CD14-positive monocyte (primary cell): ENCODE data around the gene ACE. TPM values are rescaled to one million over a fixed set of nuclear protein-coding genes. Genes with fewer than 3 reads are reported as not detected.

Source experiments
- DNase-seq, 3 donors: peaks; one replicate each; pipeline ENCODE4 v3.0.0-alpha.2; 2011 to 2022
- H2AFZ ChIP-seq: 2 replicates; pipeline ENCODE4 v1.6.0; 2012; ENCODE audit warnings: mild to moderate bottlenecking, low read depth, low read length, inconsistent platforms; ENCODE audit not compliant: insufficient read depth, poor library complexity, severe bottlenecking
- H3K27ac ChIP-seq, 2 donors: 1 replicate in 1 of 2; 2 replicates in 1 of 2; pipeline ENCODE4 v1.5.1; 2012 to 2013; ENCODE audit warnings: low read length in 2 of 2, control low read depth in 1 of 2, inconsistent platforms in 1 of 2, low read depth in 1 of 2, mild to moderate bottlenecking in 1 of 2
- H3K27me3 ChIP-seq, 2 donors: one replicate each; pipeline versions ENCODE4 v1.6.0 to v1.6.1; 2011 to 2013; ENCODE audit warnings: low read length in 2 of 2; ENCODE audit not compliant: control insufficient read depth in 2 of 2, insufficient read depth in 2 of 2
- H3K36me3 ChIP-seq, 2 donors: replicated peaks in 1 of 2; 1 replicate in 1 of 2; 2 replicates in 1 of 2; pipeline versions ENCODE4 v1.5.1 to v1.6.1; 2012 to 2013; ENCODE audit warnings: low read length in 2 of 2, control low read depth in 1 of 2, inconsistent platforms in 1 of 2, mild to moderate bottlenecking in 1 of 2; ENCODE audit not compliant: insufficient read depth in 2 of 2, control insufficient read depth in 1 of 2
- H3K4me1 ChIP-seq, 2 donors: 1 replicate in 1 of 2; 2 replicates in 1 of 2; pipeline versions ENCODE4 v1.5.1 to v1.6.1; 2012 to 2013; ENCODE audit warnings: low read length in 2 of 2, control low read depth in 1 of 2, inconsistent platforms in 1 of 2, mild to moderate bottlenecking in 1 of 2, moderate library complexity in 1 of 2; ENCODE audit not compliant: insufficient read depth in 2 of 2, control insufficient read depth in 1 of 2
- H3K4me2 ChIP-seq: replicated peaks from 2 replicates; pipeline ENCODE3; 2012; ENCODE audit warnings: low read length, moderate library complexity, mild to moderate bottlenecking; ENCODE audit not compliant: poor library complexity, severe bottlenecking; ENCODE audit errors: extremely low read depth
- H3K4me3 ChIP-seq, 3 experiments: fragments of 200-600 bp in 1 of 3; sonication (generic) in 1 of 3; replicated peaks in 1 of 3; 1 replicate in 2 of 3; 2 replicates in 1 of 3; pipeline ENCODE4 v1.5.1; 2011 to 2013; ENCODE audit warnings: low read length in 3 of 3, mild to moderate bottlenecking in 3 of 3, control low read depth in 2 of 3, low read depth in 2 of 3, inconsistent platforms in 1 of 3, moderate library complexity in 1 of 3
- H3K79me2 ChIP-seq: 2 replicates; pipeline ENCODE4 v1.6.0; 2012; ENCODE audit warnings: mild to moderate bottlenecking, control low read depth, inconsistent platforms, low read length, moderate library complexity; ENCODE audit not compliant: insufficient read depth
- H3K9ac ChIP-seq: 2 replicates; pipeline ENCODE4 v1.6.0; 2017; ENCODE audit warnings: low read length, mild to moderate bottlenecking; ENCODE audit not compliant: insufficient read depth, poor library complexity, severe bottlenecking
- H3K9me3 ChIP-seq, 2 donors: replicated peaks in 1 of 2; 1 replicate in 1 of 2; 2 replicates in 1 of 2; pipeline versions ENCODE4 v1.5.1 to v1.6.1; 2012 to 2013; ENCODE audit warnings: low read length in 2 of 2, control low read depth in 1 of 2; ENCODE audit not compliant: control insufficient read depth in 1 of 2, insufficient read depth in 1 of 2
- H4K20me1 ChIP-seq: 2 replicates; pipeline ENCODE4 v1.6.0; 2012; ENCODE audit warnings: mild to moderate bottlenecking, low read length, control low read depth, moderate library complexity; ENCODE audit not compliant: insufficient read depth
- H3K27ac Mint-ChIP-seq, 7 donors: one replicate each; pipeline ENCODE4 v1.8.0; 2020; ENCODE audit warnings: mild to moderate bottlenecking in 7 of 7, mixed read lengths in 7 of 7, moderate library complexity in 6 of 7, inconsistent platforms in 2 of 7
- H3K27me3 Mint-ChIP-seq, 3 donors: one replicate each; pipeline ENCODE4 v1.8.0; 2021 to 2022; ENCODE audit warnings: low read depth in 3 of 3, mild to moderate bottlenecking in 3 of 3, mixed read lengths in 3 of 3, moderate library complexity in 3 of 3, inconsistent platforms in 1 of 3
- H3K36me3 Mint-ChIP-seq, 2 donors: one replicate each; pipeline ENCODE4 v1.8.0; 2020; ENCODE audit warnings: mixed read lengths in 2 of 2, inconsistent platforms in 1 of 2, mild to moderate bottlenecking in 1 of 2
- H3K4me1 Mint-ChIP-seq: one replicate; pipeline ENCODE4 v1.8.0; 2020; ENCODE audit warnings: mild to moderate bottlenecking, mixed read lengths
- H3K4me3 Mint-ChIP-seq, 2 donors: one replicate each; pipeline ENCODE4 v1.8.0; 2020; ENCODE audit warnings: mild to moderate bottlenecking in 2 of 2, mixed read lengths in 2 of 2, moderate library complexity in 1 of 2
- H3K9me3 Mint-ChIP-seq, 7 donors: one replicate each; pipeline ENCODE4 v1.8.0; 2020 to 2022; ENCODE audit warnings: mixed read lengths in 7 of 7, mild to moderate bottlenecking in 6 of 7, moderate library complexity in 6 of 7, inconsistent platforms in 2 of 7
- WGBS: methylation state at CpG from one replicate; pipeline ENCODE4 v1.1.5; 2013; ENCODE audit warnings: missing lambda C conversion rate; ENCODE audit not compliant: insufficient coverage; 5-methylcytosine and 5-hydroxymethylcytosine counted together
- intact Hi-C, 2 donors: fragments of 100-400 bp; cut with micrococcal nuclease; formaldehyde crosslinking; loops; one replicate each; pipeline versions ENCODE4 v1.15.0 to v1.15.1; 2023
- polyA plus RNA-seq, 3 donors: library from polyadenylated mRNA; depleted of rRNA in 1 of 3; unstranded in 2 of 3; stranded (reverse) in 1 of 3; fragments of 300-500 nt in 2 of 3; fragments of >200 nt in 1 of 3; fragmentation: Illumina TruSeq in 2 of 3; gene quantifications; 1 replicate in 2 of 3; 2 replicates in 1 of 3; pipeline ENCODE4 v1.2.3, GENCODE V29; 2012 to 2021
- TF ChIP-seq, protein P1 (sequence below): fragments of 200-600 bp; IDR thresholded peaks from one replicate; pipeline ENCODE4 v1.8.0; 2022; ENCODE audit warnings: antibody characterized with exemption, mild to moderate bottlenecking

The ACE gene
- polyA plus RNA-seq, 3 donors, result 0.55 TPM; not detected in 2

DNA sequence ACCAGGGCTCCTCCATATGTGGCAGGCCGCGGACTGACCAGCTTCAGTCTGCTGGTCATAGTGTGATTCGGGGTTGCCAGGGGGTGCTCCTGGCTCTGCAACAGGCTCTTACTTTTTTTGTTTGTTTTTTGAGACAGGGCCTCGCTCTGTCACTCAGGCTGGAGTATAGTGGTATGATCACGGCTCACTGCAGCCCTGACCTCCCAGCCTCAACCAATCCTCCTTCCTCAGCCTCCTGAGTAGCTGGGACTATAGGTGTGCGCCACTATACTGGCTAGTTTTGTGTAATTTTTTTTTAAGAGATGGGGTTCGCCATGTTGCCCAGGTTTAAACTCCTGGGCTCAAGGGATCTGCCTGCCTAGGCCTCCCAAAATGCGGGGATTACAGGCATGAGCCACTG is 34.5 kb downstream of the ACE start:
- no peak overlapping the region for H3K4me3 ChIP-seq
- no peaks in the 10 kb centered on the region for H3K9me3 ChIP-seq
- H3K4me1 Mint-ChIP-seq, result no peaks in the 10 kb centered on the region
- H3K27me3 Mint-ChIP-seq, result peaks cover 2 to 11% (median 3%) of the 10 kb centered on the region in 3 donors
- no peak overlapping the region for H3K4me2 ChIP-seq
- intact Hi-C loops, result no loop called here
- H3K36me3 ChIP-seq, result no peaks in the 10 kb centered on the region
- H3K4me1 ChIP-seq, result no peaks in the 10 kb centered on the region
- no peaks in the 10 kb centered on the region for H3K36me3 Mint-ChIP-seq
- H3K27ac Mint-ChIP-seq, result no peak overlapping the region
- H3K27ac ChIP-seq, result no peak overlapping the region
- H4K20me1 ChIP-seq, result no peaks in the 10 kb centered on the region
- no peak overlapping the region for H2AFZ ChIP-seq
- WGBS, result 95% methylated on average over 4 of the region's 8 CpGs
- H3K9me3 Mint-ChIP-seq, result peaks cover 0 to 2% (median 0%) of the 10 kb centered on the region in 7 donors
- H3K9ac ChIP-seq, result no peak overlapping the region
- H3K4me3 Mint-ChIP-seq, result no peak overlapping the region
- H3K27me3 ChIP-seq, result no peaks in the 10 kb centered on the region
- H3K79me2 ChIP-seq, result no peaks in the 10 kb centered on the region
- DNase-seq, result no peak
- TF ChIP-seq, protein P1, sequence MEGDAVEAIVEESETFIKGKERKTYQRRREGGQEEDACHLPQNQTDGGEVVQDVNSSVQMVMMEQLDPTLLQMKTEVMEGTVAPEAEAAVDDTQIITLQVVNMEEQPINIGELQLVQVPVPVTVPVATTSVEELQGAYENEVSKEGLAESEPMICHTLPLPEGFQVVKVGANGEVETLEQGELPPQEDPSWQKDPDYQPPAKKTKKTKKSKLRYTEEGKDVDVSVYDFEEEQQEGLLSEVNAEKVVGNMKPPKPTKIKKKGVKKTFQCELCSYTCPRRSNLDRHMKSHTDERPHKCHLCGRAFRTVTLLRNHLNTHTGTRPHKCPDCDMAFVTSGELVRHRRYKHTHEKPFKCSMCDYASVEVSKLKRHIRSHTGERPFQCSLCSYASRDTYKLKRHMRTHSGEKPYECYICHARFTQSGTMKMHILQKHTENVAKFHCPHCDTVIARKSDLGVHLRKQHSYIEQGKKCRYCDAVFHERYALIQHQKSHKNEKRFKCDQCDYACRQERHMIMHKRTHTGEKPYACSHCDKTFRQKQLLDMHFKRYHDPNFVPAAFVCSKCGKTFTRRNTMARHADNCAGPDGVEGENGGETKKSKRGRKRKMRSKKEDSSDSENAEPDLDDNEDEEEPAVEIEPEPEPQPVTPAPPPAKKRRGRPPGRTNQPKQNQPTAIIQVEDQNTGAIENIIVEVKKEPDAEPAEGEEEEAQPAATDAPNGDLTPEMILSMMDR, result no peak

DNA sequence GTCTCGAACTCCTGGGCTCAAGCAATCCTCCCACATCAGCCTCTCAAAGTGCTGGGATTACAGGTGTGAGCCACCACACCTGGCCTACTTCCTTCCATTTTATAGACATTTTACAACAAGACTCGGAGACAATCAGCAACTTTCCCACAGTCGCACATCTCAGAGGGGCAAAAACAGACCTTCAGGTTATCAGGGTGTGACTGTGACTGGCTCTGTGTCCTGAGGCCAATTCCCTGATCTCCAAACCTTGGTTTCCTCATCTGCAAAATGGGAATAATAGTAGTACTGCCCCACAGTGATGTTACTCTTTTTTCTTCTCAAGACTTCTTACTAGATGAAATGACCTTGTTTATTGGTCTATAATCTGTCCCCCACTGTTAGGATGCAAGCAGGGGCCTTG is 35.5 kb downstream of the ACE start:
- DNase-seq, result no peak
- intact Hi-C loops, result no loop called here
- TF ChIP-seq, protein P1, result no peak
- no peaks in the 10 kb centered on the region for H3K27me3 ChIP-seq
- no peak overlapping the region for H3K27ac Mint-ChIP-seq
- 86% methylated on average over 1 of the region's 3 CpGs for WGBS
- no peak overlapping the region for H3K4me2 ChIP-seq
- H3K27me3 Mint-ChIP-seq, result peaks cover 3 to 13% (median 4%) of the 10 kb centered on the region in 3 donors
- no peak overlapping the region for H3K4me3 ChIP-seq
- no peak overlapping the region for H3K27ac ChIP-seq
- H2AFZ ChIP-seq, result no peak overlapping the region
- no peaks in the 10 kb centered on the region for H3K4me1 ChIP-seq
- H3K9ac ChIP-seq, result no peak overlapping the region
- H3K79me2 ChIP-seq, result no peaks in the 10 kb centered on the region
- H3K4me3 Mint-ChIP-seq, result no peak overlapping the region
- H3K36me3 Mint-ChIP-seq, result no peaks in the 10 kb centered on the region
- no peaks in the 10 kb centered on the region for H3K4me1 Mint-ChIP-seq
- H3K36me3 ChIP-seq, result no peaks in the 10 kb centered on the region
- no peaks in the 10 kb centered on the region for H3K9me3 ChIP-seq
- no peaks in the 10 kb centered on the region for H4K20me1 ChIP-seq
- H3K9me3 Mint-ChIP-seq, result no peaks in the 10 kb centered on the region
